Kidney (tissue), 14 donors: ENCODE results near the gene COPS8. TPM values are rescaled to one million over a fixed set of nuclear protein-coding genes. Genes with fewer than 3 reads are reported as not detected.

Source experiments
- DNase-seq, 5 donors: peaks; one replicate each; pipeline ENCODE4 v3.0.0-alpha.2; 2013 to 2020
- FAIRE-seq: peaks from 2 replicates; lab custom pipeline; 2012; peaks lifted over from hg19 to GRCh38; lab: Jason Lieb, UNC
- H3K27ac ChIP-seq, 2 donors: one replicate each; pipeline ENCODE4 v1.7.0; 2013; ENCODE audit warnings: low read depth in 2 of 2, low read length in 2 of 2, inconsistent platforms in 1 of 2
- H3K27me3 ChIP-seq: one replicate; pipeline ENCODE4 v1.7.1; 2013; ENCODE audit warnings: low read length, inconsistent platforms; ENCODE audit not compliant: control insufficient read depth, insufficient read depth
- H3K36me3 ChIP-seq, 3 donors: one replicate each; pipeline versions ENCODE4 v1.7.0 to v1.7.1; 2013; ENCODE audit warnings: low read length in 3 of 3, control low read depth in 1 of 3, inconsistent platforms in 1 of 3; ENCODE audit not compliant: insufficient read depth in 3 of 3, control insufficient read depth in 2 of 3
- H3K4me1 ChIP-seq, 3 donors: one replicate each; pipeline versions ENCODE4 v1.7.0 to v1.7.1; 2013; ENCODE audit warnings: low read length in 3 of 3, inconsistent platforms in 1 of 3, low read depth in 1 of 3; ENCODE audit not compliant: control insufficient read depth in 2 of 3, insufficient read depth in 2 of 3
- H3K4me3 ChIP-seq, 3 donors: one replicate each; pipeline versions ENCODE4 v1.7.0 to v1.8.1; 2013; ENCODE audit warnings: low read length in 3 of 3, control low read depth in 1 of 3, inconsistent platforms in 1 of 3
- H3K9ac ChIP-seq, 3 donors: one replicate each; pipeline versions ENCODE4 v1.7.0 to v1.7.1; 2013; ENCODE audit warnings: low read length in 3 of 3, control low read depth in 1 of 3, inconsistent platforms in 1 of 3
- H3K9me3 ChIP-seq, 3 donors: one replicate each; pipeline versions ENCODE4 v1.7.0 to v1.7.1; 2013; ENCODE audit warnings: low read length in 3 of 3, control low read depth in 1 of 3, inconsistent platforms in 1 of 3; ENCODE audit not compliant: control insufficient read depth in 2 of 3, insufficient read depth in 1 of 3
- intact Hi-C: fragments of 100-400 bp; cut with DNase I; formaldehyde crosslinking; loops from one replicate; pipeline ENCODE4 v1.11.1; 2022
- polyA plus RNA-seq: library from polyadenylated mRNA; stranded (reverse); fragments of 350-450 nt; fragmentation: Illumina TruSeq; extraction: RNeasy Lipid Tissue Mini Kit (QIAGEN cat#74804); gene quantifications from one replicate; pipeline ENCODE4 v1.2.3, GENCODE V29; 2014; ENCODE audit warnings: low read depth, low replicate concordance; ENCODE audit not compliant: insufficient read depth
- total RNA-seq: library from RNA; stranded (reverse); fragmentation: NEBNext Ultra II Directional; extraction: Animal tissue kit (Norgen Biotek cat#: 25700); gene quantifications from one replicate; pipeline ENCODE4 v1.2.1, GENCODE V29; 2021
- TF ChIP-seq, protein P1 (sequence below): IDR thresholded peaks from 3 replicates; pipeline ENCODE4 v1.5.1; 2012; ENCODE audit warnings: mild to moderate bottlenecking, moderate library complexity, borderline replicate concordance; ENCODE audit not compliant: insufficient read depth; ENCODE audit errors: extremely low read depth
- donor health status: control.
- donor health status: control.
- donor health status: control.
- donor health status: control.
- donor health status: control.
- donor health status: DM: yes; HTN: yes; CAD: no.
- donor health status: Normal renal cell carcinoma (clear cell type).

Gene COPS8
- total and polyA plus RNA-seq, 2 donors from 2014 or later: 40.7 to 67.6 TPM

DNA sequence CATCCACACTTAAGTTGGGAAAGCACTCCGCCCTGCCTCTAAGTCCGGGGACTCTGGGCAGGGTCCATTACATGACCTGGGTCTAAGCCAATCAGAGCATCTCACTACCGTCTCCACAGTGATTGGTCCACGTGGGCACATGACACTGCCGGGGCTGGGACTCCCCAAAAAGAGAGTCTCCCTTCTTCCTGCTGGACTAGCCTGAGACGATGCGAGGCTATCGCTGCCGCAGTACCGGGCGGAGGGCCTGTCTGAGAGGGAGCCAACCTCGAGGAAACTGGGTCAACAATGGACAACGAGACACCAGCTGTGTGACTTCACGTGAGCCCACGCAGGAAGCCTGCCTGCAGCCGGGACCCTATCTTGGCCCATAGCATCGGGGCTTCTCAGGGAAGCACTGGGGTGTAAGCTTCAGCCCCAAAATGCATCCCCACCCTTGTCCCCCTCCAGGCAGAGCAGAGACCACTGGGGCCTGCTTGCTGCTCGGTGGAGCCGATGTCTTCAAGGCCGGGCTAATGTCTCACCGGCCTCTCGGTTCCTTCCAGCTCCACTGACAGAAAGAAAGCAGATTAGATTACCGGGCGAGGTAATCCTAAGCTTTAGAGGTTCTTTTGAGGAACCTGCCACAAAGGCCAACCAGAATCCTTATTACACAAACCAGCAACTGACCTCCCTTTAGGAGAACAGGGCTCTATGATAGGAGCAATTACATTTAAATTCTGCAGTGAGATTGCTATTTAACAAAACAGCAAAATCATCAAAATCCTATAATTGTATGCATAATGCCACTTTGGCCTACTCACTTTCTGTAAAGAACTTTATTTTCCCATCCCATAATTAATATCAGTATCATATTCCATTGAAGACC lies 21.3 kb upstream of the COPS8 start:
- TF ChIP-seq, protein P1, sequence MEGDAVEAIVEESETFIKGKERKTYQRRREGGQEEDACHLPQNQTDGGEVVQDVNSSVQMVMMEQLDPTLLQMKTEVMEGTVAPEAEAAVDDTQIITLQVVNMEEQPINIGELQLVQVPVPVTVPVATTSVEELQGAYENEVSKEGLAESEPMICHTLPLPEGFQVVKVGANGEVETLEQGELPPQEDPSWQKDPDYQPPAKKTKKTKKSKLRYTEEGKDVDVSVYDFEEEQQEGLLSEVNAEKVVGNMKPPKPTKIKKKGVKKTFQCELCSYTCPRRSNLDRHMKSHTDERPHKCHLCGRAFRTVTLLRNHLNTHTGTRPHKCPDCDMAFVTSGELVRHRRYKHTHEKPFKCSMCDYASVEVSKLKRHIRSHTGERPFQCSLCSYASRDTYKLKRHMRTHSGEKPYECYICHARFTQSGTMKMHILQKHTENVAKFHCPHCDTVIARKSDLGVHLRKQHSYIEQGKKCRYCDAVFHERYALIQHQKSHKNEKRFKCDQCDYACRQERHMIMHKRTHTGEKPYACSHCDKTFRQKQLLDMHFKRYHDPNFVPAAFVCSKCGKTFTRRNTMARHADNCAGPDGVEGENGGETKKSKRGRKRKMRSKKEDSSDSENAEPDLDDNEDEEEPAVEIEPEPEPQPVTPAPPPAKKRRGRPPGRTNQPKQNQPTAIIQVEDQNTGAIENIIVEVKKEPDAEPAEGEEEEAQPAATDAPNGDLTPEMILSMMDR: no peak
- H3K9ac ChIP-seq: no peak overlapping the region
- no peaks in the 10 kb centered on the region for H3K9me3 ChIP-seq
- H3K27me3 ChIP-seq: no peaks in the 10 kb centered on the region
- H3K36me3 ChIP-seq: no peaks in the 10 kb centered on the region
- H3K4me3 ChIP-seq: no peak overlapping the region
- no peak for FAIRE-seq
- H3K27ac ChIP-seq: no peak overlapping the region
- intact Hi-C loops: no loop called here
- H3K4me1 ChIP-seq: peaks cover 0 to 2% (median 2%) of the 10 kb centered on the region in 3 donors
- DNase-seq: peak in 1 of 5 donors; percentile 64

DNA sequence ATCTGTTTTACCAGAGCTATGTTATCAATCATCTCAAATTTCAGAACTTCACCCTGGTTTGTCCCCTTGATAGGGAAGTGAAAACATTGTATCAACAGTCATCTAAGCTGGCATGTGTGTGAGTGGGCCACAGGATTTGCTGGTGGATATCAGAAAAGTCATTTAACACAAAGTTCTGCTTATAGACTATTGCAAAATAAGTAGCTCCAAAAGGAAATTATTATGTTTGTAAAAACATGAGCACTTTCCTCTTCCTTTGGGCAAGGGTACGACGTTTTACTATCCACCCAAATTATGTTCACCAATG lies 20.7 kb upstream of the COPS8 start:
- Histone ChIP-seq H3K9me3 (no peaks in the 10 kb centered on the region), H3K36me3 (no peaks in the 10 kb centered on the region), H3K4me1 (peaks cover 0 to 2% (median 2%) of the 10 kb centered on the region in 3 donors), H3K4me3 (no peak overlapping the region), H3K27me3 (no peaks in the 10 kb centered on the region), H3K9ac (no peak overlapping the region), H3K27ac (no peak overlapping the region)
- DNase-seq (no peak), FAIRE-seq (no peak)
- TF ChIP-seq, protein P1: no peak
- intact Hi-C loops: no loop called here

DNA sequence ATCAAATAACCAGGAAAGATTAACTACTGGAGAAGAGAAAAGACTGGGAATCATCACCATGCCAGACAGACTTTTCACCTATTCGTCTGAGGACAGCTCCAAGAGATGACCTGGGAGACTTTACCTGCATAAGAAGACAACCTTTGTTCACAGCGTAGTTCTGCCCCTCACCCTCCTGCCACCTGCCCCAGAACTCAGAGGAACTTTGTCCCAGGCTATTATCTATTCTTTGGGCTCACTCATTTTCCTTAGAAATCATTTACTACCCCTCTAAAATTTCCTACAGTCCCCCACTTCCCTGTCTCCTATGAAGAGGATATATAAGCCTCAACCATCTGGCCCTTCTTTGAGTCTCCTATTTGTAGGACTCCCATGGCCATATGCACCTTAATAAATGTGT lies 19.3 kb upstream of the COPS8 start:
- Histone ChIP-seq H3K4me1 (no peaks in the 10 kb centered on the region), H3K36me3 (no peaks in the 10 kb centered on the region), H3K9me3 (no peaks in the 10 kb centered on the region), H3K27me3 (no peaks in the 10 kb centered on the region), H3K4me3 (no peak overlapping the region), H3K27ac (no peak overlapping the region), H3K9ac (no peak overlapping the region)
- no peak for DNase-seq
- intact Hi-C loops: no loop called here
- FAIRE-seq: no peak
- TF ChIP-seq, protein P1: no peak
